Ascending aorta (tissue), 2 donors: ENCODE results near the gene DMKN. TPM values are rescaled to one million over a fixed set of nuclear protein-coding genes. Genes with fewer than 3 reads are reported as not detected.

ENCODE experiments used
- DNase-seq, 2 donors: peaks; one replicate each; pipeline ENCODE4 v3.0.0-alpha.2; 2019; ENCODE audit warnings: low spot score in 2 of 2
- H3K27ac ChIP-seq, 2 donors: fragments of 200-600 bp; sonication (generic); one replicate each; pipeline ENCODE4 v1.5.1; 2016 to 2017; ENCODE audit warnings: mild to moderate bottlenecking in 1 of 2
- H3K27me3 ChIP-seq: fragments of 200-600 bp; sonication (generic); one replicate; pipeline ENCODE4 v1.5.1; 2017
- H3K36me3 ChIP-seq, 2 donors: fragments of 200-600 bp; sonication (generic); one replicate each; pipeline ENCODE4 v1.5.1; 2016
- H3K4me1 ChIP-seq, 2 donors: fragments of 200-600 bp; sonication (generic); one replicate each; pipeline ENCODE4 v1.5.1; 2016 to 2017; ENCODE audit warnings: mild to moderate bottlenecking in 1 of 2
- H3K4me3 ChIP-seq, 2 donors: fragments of 200-600 bp; sonication (generic); one replicate each; pipeline ENCODE4 v1.5.1; 2016 to 2017; ENCODE audit warnings: mild to moderate bottlenecking in 1 of 2
- H3K9me3 ChIP-seq, 2 donors: fragments of 200-600 bp; sonication (generic); one replicate each; pipeline ENCODE4 v1.5.1; 2016
- intact Hi-C: fragments of 100-400 bp; cut with DNase I; formaldehyde crosslinking; loops from one replicate; pipeline ENCODE4 v1.15.1; 2023
- total RNA-seq: library from RNA; depleted of rRNA; stranded (reverse); fragments of >200 nt; gene quantifications from one replicate; pipeline ENCODE4 v1.1.0, GENCODE V29; 2016
- TF ChIP-seq, protein P1 (sequence below), 3 experiments: fragments of 200-600 bp in 2 of 3; fragments of 450-650 bp in 1 of 3; sonication (generic) in 2 of 3; IDR thresholded peaks; one replicate each; pipeline ENCODE4 v1.5.1; 2016 to 2019; ENCODE audit warnings: antibody characterized with exemption in 3 of 3, mild to moderate bottlenecking in 1 of 3, moderate library complexity in 1 of 3

The DMKN gene
- total RNA-seq, 1 donor from 2014 or later: 1.7 TPM

DNA sequence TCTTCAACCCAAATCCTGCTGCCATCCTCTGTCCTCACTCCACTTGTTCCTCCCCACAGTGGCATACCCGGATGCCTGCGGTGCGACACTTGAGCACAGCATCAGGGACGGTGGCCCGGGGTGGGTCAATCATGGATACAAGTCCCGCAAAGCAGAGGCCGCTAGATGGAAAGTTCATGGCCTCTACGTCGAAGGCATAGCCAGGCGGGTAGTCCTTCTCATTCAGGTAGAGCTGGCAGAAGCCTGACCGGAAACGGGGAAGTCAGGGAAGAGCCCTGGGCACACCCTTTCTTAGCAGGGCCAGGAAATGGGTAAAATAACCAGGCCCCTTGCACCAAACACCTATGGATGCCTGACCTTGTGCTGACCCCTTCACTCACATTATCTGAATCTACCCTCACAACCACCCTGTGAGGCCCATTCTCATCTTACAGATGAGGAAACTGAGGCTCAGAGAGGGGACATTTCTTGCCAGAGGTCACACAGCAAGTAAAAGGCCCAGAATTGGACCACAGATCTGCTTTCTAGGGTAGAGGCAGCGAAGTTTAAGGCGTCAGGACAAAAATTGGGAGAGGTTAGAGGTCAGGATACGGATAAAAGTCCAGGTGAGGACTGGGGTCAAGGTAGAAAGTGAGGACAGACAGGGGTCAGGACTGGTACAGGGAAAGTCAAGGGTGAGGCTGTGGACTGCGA lies 43.5 kb upstream of the DMKN start:
- H3K4me1 ChIP-seq: peaks cover 0 to 6% of the 10 kb centered on the region in 2 donors
- H3K27me3 ChIP-seq: peaks cover 9% of the 10 kb centered on the region
- H3K9me3 ChIP-seq: no peaks in the 10 kb centered on the region
- intact Hi-C loops: no loop called here
- H3K4me3 ChIP-seq: peak overlapping the region; percentile 41 to 42
- H3K27ac ChIP-seq: no peak overlapping the region
- no peak for DNase-seq
- H3K36me3 ChIP-seq: no peaks in the 10 kb centered on the region
- TF ChIP-seq, protein P1, sequence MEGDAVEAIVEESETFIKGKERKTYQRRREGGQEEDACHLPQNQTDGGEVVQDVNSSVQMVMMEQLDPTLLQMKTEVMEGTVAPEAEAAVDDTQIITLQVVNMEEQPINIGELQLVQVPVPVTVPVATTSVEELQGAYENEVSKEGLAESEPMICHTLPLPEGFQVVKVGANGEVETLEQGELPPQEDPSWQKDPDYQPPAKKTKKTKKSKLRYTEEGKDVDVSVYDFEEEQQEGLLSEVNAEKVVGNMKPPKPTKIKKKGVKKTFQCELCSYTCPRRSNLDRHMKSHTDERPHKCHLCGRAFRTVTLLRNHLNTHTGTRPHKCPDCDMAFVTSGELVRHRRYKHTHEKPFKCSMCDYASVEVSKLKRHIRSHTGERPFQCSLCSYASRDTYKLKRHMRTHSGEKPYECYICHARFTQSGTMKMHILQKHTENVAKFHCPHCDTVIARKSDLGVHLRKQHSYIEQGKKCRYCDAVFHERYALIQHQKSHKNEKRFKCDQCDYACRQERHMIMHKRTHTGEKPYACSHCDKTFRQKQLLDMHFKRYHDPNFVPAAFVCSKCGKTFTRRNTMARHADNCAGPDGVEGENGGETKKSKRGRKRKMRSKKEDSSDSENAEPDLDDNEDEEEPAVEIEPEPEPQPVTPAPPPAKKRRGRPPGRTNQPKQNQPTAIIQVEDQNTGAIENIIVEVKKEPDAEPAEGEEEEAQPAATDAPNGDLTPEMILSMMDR (IDR thresholded peaks at IDR 0.05): no peak

DNA sequence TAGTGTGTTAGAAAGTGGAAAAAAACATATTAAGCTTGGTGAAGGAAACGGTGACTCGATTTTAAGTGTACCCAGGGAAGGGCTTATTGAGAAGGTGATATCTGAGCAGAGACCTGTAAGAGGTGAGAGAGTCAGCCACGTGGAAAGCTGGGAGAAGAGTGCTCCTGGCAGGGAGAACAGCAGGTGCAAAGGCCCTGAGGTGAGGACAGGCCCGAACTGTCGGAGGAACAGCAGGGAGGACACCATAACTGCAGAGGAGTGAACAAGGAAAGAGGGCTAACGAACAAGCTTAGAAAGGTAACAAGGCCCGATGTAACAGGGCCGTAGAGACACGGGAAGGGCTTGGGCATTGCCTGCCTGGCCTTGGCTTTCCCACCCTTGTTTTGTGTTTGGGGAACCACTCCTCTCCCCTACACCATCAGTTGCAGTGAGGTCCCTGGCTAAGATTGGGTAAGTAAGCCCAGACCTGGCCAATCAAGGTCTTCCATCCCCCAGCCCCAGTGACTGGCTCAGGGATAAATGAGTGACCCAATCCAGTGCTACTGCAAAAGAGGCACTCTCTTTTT lies 42.7 kb upstream of the DMKN start:
- no peaks in the 10 kb centered on the region for H3K36me3 ChIP-seq
- peaks cover 0 to 6% of the 10 kb centered on the region in 2 donors for H3K4me1 ChIP-seq
- intact Hi-C loops: no loop called here
- H3K27me3 ChIP-seq: peaks cover 9% of the 10 kb centered on the region
- H3K4me3 ChIP-seq: no peak overlapping the region
- TF ChIP-seq, protein P1 (IDR thresholded peaks at IDR 0.05): no peak
- no peak overlapping the region for H3K27ac ChIP-seq
- no peaks in the 10 kb centered on the region for H3K9me3 ChIP-seq
- no peak for DNase-seq

DNA sequence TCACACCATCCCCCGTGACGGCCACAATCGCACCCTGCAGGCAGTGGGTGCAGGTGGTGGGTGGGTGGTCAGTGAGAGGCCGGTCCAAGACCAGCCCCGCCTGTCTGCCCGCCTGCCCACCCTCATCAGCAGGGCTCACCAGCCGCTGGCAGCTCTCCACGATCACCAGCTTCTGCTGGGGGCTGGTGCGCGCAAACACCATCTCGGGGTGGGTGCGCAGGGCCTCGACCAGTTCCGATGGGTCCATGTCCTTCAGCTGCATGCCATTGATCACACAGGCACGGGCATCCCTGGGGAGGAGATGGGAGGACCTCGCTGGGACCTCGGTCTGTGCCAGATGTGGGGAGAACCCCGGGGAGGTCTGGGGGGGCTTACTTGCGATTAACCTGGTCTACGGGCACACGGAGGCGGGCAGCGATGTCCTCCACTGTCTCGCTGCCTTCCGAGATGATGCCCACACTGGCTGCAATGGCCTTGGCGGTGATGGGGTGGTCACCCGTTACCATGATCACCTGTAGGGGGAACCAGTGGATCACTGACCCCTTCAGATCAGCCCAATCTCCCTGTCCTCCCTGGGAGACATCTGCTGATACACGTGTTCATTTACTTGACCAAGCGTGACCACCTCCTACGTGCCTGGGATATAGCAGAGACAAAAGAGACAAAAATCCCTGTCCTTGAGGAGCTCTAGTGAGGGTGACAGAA lies 42.0 kb upstream of the DMKN start:
- Histone ChIP-seq H3K9me3 (no peaks in the 10 kb centered on the region), H3K27ac (no peak overlapping the region), H3K4me1 (peaks cover 0 to 6% of the 10 kb centered on the region in 2 donors), H3K4me3 (no peak overlapping the region), H3K36me3 (no peaks in the 10 kb centered on the region), H3K27me3 (peaks cover 9% of the 10 kb centered on the region)
- TF ChIP-seq, protein P1 (IDR thresholded peaks at IDR 0.05): no peak
- DNase-seq: no peak
- intact Hi-C loops: no loop called here

DNA sequence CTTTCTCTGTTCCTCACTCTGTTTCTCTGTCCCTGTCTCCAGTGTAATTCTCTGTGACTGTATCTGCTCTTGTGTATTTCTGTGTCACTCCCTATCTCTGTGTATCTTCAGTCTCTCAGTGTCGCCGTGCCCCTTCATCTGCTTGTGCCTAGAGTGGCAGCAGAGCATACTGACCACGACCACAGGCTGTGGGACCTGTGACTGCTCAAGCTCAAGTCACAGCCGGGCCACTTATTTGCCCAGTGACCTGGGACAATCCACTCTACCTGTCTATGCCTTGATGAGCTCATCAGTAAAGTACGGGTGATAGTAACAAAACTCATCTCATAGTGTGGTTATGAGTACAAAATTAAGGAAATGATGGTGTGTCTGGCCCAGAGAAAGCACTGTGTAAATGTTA lies 40.6 kb upstream of the DMKN start:
- intact Hi-C loops: no loop called here

DNA sequence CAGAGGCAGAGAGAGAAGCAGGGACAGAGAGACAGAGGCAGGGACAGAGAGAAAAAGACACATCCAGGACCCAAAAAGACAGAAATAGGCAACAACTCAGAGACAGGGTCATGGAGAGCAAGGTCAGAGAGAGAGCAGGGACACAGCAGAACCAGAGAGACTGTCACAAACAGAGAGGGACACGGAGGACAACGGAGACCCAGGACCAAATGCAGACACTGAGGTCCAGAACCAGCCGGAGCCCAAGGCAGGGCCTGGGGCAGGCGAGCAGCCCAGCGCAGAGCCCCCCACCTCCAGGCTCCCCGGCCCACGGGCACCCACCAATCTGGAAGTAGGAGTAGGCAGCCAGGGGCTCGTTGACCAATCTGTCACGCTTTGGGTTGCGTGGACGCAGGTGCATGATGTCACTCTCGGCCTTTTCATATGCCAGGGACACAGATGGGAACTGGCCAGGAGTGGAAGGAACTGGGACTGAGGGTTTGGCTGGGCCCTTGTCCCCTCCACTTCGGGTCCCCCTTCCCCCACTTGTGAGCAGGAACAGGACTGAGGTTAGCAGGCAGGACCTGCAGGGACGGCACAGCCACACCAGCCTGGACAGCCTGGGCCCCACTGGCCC lies 40.0 kb upstream of the DMKN start:
- H3K4me1 ChIP-seq: peaks cover 0 to 6% of the 10 kb centered on the region in 2 donors
- DNase-seq: no peak
- intact Hi-C loops: no loop called here
- no peaks in the 10 kb centered on the region for H3K36me3 ChIP-seq
- H3K9me3 ChIP-seq: no peaks in the 10 kb centered on the region
- H3K27ac ChIP-seq: no peak overlapping the region
- peaks cover 9% of the 10 kb centered on the region for H3K27me3 ChIP-seq
- no peak overlapping the region for H3K4me3 ChIP-seq
- TF ChIP-seq, protein P1 (IDR thresholded peaks at IDR 0.05): no peak

More for the DNA sequence above, 40.6 kb upstream of the DMKN start:
- H3K9me3 ChIP-seq: no peaks in the 10 kb centered on the region
- H3K4me1 ChIP-seq: peaks cover 0 to 6% of the 10 kb centered on the region in 2 donors
- peaks cover 9% of the 10 kb centered on the region for H3K27me3 ChIP-seq
- no peak overlapping the region for H3K27ac ChIP-seq
- TF ChIP-seq, protein P1 (IDR thresholded peaks at IDR 0.05): no peak
- no peak overlapping the region for H3K4me3 ChIP-seq
- no peaks in the 10 kb centered on the region for H3K36me3 ChIP-seq
- DNase-seq: no peak
